Inflammatory macrophage treated with lipopolysaccharide for 1 hour (primary cell): ENCODE measurements around the gene ALDH1L2.
"Not testable (repeated sequence)": the region's sequence is repeated elsewhere in the genome, so short reads cannot be mapped to it uniquely, and the experiment has no call there.

ENCODE experiments used
- DNase-seq, 2 donors: peaks; one replicate each; pipeline ENCODE4 v3.0.0-alpha.2; 2020 to 2022

ALDH1L2 gene

GRCh38 chr12:105084251-105085250, at the start of gene ALDH1L2:
Gene ALDH1L2 (minus strand): TSS chr12:105084458. CDS start chr12:105084436, 22 bp downstream.
- peak; percentile 76 to 80 for DNase-seq

GRCh38 chr12:105120551-105120950, 36.3 kb upstream of the ALDH1L2 start:
- DNase-seq, result no peak

- no peak for DNase-seq
These were observed 32.7 kb upstream of the ALDH1L2 start for GRCh38 chr12:105116969-105117368.

- no peak for DNase-seq
These were observed 28.8 kb upstream of the ALDH1L2 start for GRCh38 chr12:105113094-105113493.

- DNase-seq, result no peak
These were observed 26.6 kb upstream of the ALDH1L2 start for GRCh38 chr12:105110851-105111250.

- peak in 1 of 2 donors; percentile 18 for DNase-seq
These were observed 25.4 kb upstream of the ALDH1L2 start for GRCh38 chr12:105109465-105110212.

- peak; percentile 92 to 95 for DNase-seq
These were observed 23.5 kb upstream of the ALDH1L2 start, which contains the start of gene WASHC4 for GRCh38 chr12:105107494-105108371. Gene WASHC4 (plus strand): TSS chr12:105107731. CDS start chr12:105107801, 70 bp downstream.

GRCh38 chr12:105107171-105107493, 22.9 kb upstream of the ALDH1L2 start:
- DNase-seq, result peak in 1 of 2 donors; percentile 60

- no peak for DNase-seq
These were observed 22.4 kb upstream of the ALDH1L2 start for GRCh38 chr12:105106621-105107020.

GRCh38 chr12:105104762-105105161, 20.5 kb upstream of the ALDH1L2 start:
- DNase-seq, result no peak

GRCh38 chr12:105102673-105103072, 18.4 kb upstream of the ALDH1L2 start:
- DNase-seq, result no peak

GRCh38 chr12:105100998-105101397, 16.7 kb upstream of the ALDH1L2 start:
- no peak for DNase-seq

- peak; percentile 16 to 28 for DNase-seq
These were observed 16.1 kb upstream of the ALDH1L2 start for GRCh38 chr12:105100207-105100985.

GRCh38 chr12:105099356-105099755, 15.1 kb upstream of the ALDH1L2 start:
- peak; percentile 23 to 38 for DNase-seq

GRCh38 chr12:105095338-105095737, 11.1 kb upstream of the ALDH1L2 start:
- DNase-seq, result not testable (repeated sequence)

- DNase-seq, result no peak
These were observed 8.1 kb upstream of the ALDH1L2 start for GRCh38 chr12:105092336-105092735.

GRCh38 chr12:105091476-105092206, 7.4 kb upstream of the ALDH1L2 start:
- DNase-seq, result no peak

- no peak for DNase-seq
These were observed 6.1 kb upstream of the ALDH1L2 start for GRCh38 chr12:105090361-105090760.

GRCh38 chr12:105089817-105090216, 5.6 kb upstream of the ALDH1L2 start:
- DNase-seq, result no peak

- DNase-seq, result no peak
These were observed 1.2 kb upstream of the ALDH1L2 start for GRCh38 chr12:105085501-105085900.

GRCh38 chr12:105083551-105084105, 630 bp downstream of the ALDH1L2 start:
- DNase-seq, result peak; percentile 55 to 68
